GM12878 (cell line): ENCODE results near the gene PLA2G3. TPM values are rescaled to one million over a fixed set of nuclear protein-coding genes. Genes with fewer than 3 reads are reported as not detected.

Experiments
- ATAC-seq: fragments of 200-7000 bp; cut with Tn5 transposase; 3 replicates; pipeline ENCODE4 v1.9.1; 2020; ENCODE audit warnings: mild to moderate bottlenecking, moderate library complexity
- BruUV-seq: library from RNA; stranded (reverse); fragments of 400-500 nt; replicated peaks from 2 replicates; lab custom pipeline; 2021; lab: Mats Ljungman, UMichigan
- CTCF ChIA-PET: fragments of 300-600 bp; sonication (Branson Sonifier 250); formaldehyde crosslinking; extraction: SDS; loops from one replicate; lab custom pipeline; 2021; ENCODE audit warnings: inconsistent platforms; lab: Yijun Ruan, JAX
- POLR2A ChIA-PET: fragments of 350-600 bp; formaldehyde crosslinking; extraction: SDS; loops from one replicate; lab custom pipeline; 2021; ENCODE audit warnings: inconsistent platforms; lab: Charles Lee
- RAD21 ChIA-PET: fragments of 300-600 bp; sonication (Branson Sonifier 250); formaldehyde crosslinking; loops from one replicate; lab custom pipeline; 2023; ENCODE audit warnings: antibody characterized with exemption; ENCODE audit not compliant: unreplicated experiment; lab: Charles Lee
- SMC1A ChIA-PET: fragments of 300-600 bp; sonication (Branson Sonifier 250); formaldehyde crosslinking; loops from one replicate; lab custom pipeline; 2023; ENCODE audit not compliant: unreplicated experiment, uncharacterized antibody; lab: Charles Lee
- DNase-seq: peaks from one replicate; pipeline ENCODE4 v3.0.0-alpha.2; 2011; ENCODE audit warnings: low read depth, low spot score
- FAIRE-seq: peaks from 3 replicates; lab custom pipeline; 2011; peaks lifted over from hg19 to GRCh38; lab: Jason Lieb, UNC
- H2AFZ ChIP-seq: 2 replicates; pipeline ENCODE4 v1.6.0; 2011; ENCODE audit warnings: low read depth, low read length, control low read depth; ENCODE audit not compliant: control insufficient read depth
- H3K27ac ChIP-seq: 2 replicates; pipeline ENCODE4 v1.5.1; 2011; ENCODE audit warnings: control low read depth; ENCODE audit not compliant: control insufficient read depth, insufficient read depth
- H3K27me3 ChIP-seq, 2 experiments: replicated peaks in 1 of 2; 2 replicates each; pipeline versions ENCODE4 v1.6.0 to v1.6.1; 2011; ENCODE audit warnings: low read length in 1 of 2; ENCODE audit not compliant: control insufficient read depth in 2 of 2, insufficient read depth in 2 of 2
- H3K36me3 ChIP-seq, 2 experiments: 2 replicates each; pipeline ENCODE4 v1.5.1; 2011; ENCODE audit warnings: low read length in 1 of 2; ENCODE audit not compliant: control insufficient read depth in 2 of 2, insufficient read depth in 2 of 2
- H3K4me1 ChIP-seq: 2 replicates; pipeline ENCODE4 v1.6.1; 2011; ENCODE audit warnings: mild to moderate bottlenecking, low read length, moderate library complexity, mixed read lengths; ENCODE audit not compliant: control insufficient read depth, insufficient read depth
- H3K4me2 ChIP-seq: 2 replicates; pipeline ENCODE4 v1.6.0; 2011; ENCODE audit warnings: control low read depth; ENCODE audit not compliant: control insufficient read depth, insufficient read depth
- H3K4me3 ChIP-seq: fragments of 200-600 bp; sonication (generic); 2 replicates; pipeline ENCODE4 v1.5.1; 2016
- H3K79me2 ChIP-seq: 2 replicates; pipeline ENCODE4 v1.6.0; 2011; ENCODE audit warnings: low read length; ENCODE audit not compliant: control insufficient read depth, insufficient read depth
- H3K9ac ChIP-seq: 2 replicates; pipeline ENCODE4 v1.8.0; 2011; ENCODE audit warnings: low read length, control low read depth, mixed read lengths; ENCODE audit not compliant: control insufficient read depth, insufficient read depth
- H3K9me3 ChIP-seq: replicated peaks from 3 replicates; pipeline ENCODE4 v1.5.1; 2011; ENCODE audit warnings: mild to moderate bottlenecking, low read length; ENCODE audit not compliant: control insufficient read depth, insufficient read depth
- H4K20me1 ChIP-seq: 2 replicates; pipeline ENCODE4 v1.6.0; 2011; ENCODE audit not compliant: control insufficient read depth, insufficient read depth
- BCL11A ChIP-seq: IDR thresholded peaks from 2 replicates; pipeline ENCODE4 v1.6.1; 2011; ENCODE audit warnings: low read depth, low read length
- CHD2 ChIP-seq: IDR thresholded peaks from 2 replicates; pipeline ENCODE4 v1.6.1; 2011; ENCODE audit warnings: low read depth, low read length, improper control_type of control experiment, borderline replicate concordance
- CTCF ChIP-seq, 3 experiments: IDR thresholded peaks in 2 of 3; conservative IDR thresholded peaks in 1 of 3; 2 replicates each; pipeline ENCODE4 v1.5.1; 2011; ENCODE audit warnings: low read depth in 3 of 3, low read length in 3 of 3, mild to moderate bottlenecking in 3 of 3, control low read depth in 2 of 3, moderate library complexity in 2 of 3, inconsistent platforms in 1 of 3, mixed read lengths in 1 of 3; ENCODE audit not compliant: control insufficient read depth in 2 of 3, insufficient read depth in 1 of 3; ENCODE audit errors: extremely low read depth in 1 of 3
- GATAD2B ChIP-seq: fragments of 450-650 bp; conservative IDR thresholded peaks from 2 replicates; pipeline ENCODE4 v1.6.1; 2017; ENCODE audit warnings: low read depth, mild to moderate bottlenecking, moderate library complexity
- HCFC1 ChIP-seq: fragments of 150-350 bp; IDR thresholded peaks from 2 replicates; pipeline ENCODE4 v1.6.1; 2014; ENCODE audit warnings: low read length
- HSF1 ChIP-seq: fragments of 150-350 bp; IDR thresholded peaks from 2 replicates; pipeline ENCODE4 v1.6.1; 2014; ENCODE audit warnings: mild to moderate bottlenecking, low read depth, low read length
- NFIC ChIP-seq: IDR thresholded peaks from 2 replicates; pipeline ENCODE4 v1.6.1; 2012; ENCODE audit warnings: low read depth, mild to moderate bottlenecking, inconsistent platforms, low read length, moderate library complexity
- REST ChIP-seq: IDR thresholded peaks from 2 replicates; pipeline ENCODE4 v1.6.1; 2012; ENCODE audit warnings: mild to moderate bottlenecking, low read depth, low read length
- SKIL ChIP-seq: fragments of 450-650 bp; IDR thresholded peaks from 2 replicates; pipeline ENCODE4 v1.6.1; 2017; ENCODE audit warnings: mild to moderate bottlenecking, low read depth, inconsistent platforms; ENCODE audit not compliant: poor library complexity, severe bottlenecking
- SP1 ChIP-seq: IDR thresholded peaks from one replicate; pipeline ENCODE4 v1.6.1; 2011; ENCODE audit warnings: low read depth, low read length
- ZZZ3 ChIP-seq: IDR thresholded peaks from 2 replicates; pipeline ENCODE4 v1.6.1; 2011; ENCODE audit warnings: low read depth; ENCODE audit not compliant: control insufficient read depth, insufficient read length
- WGBS: methylation state at CpG from one replicate; pipeline ENCODE4 v1.1.6; 2016; ENCODE audit warnings: low lambda C conversion rate; ENCODE audit not compliant: insufficient replicate concordance, insufficient coverage; ENCODE audit errors: missing lambda C conversion rate; 5-methylcytosine and 5-hydroxymethylcytosine counted together
- in situ Hi-C: fragments of 300-500 bp; cut with MboI; formaldehyde crosslinking; loops from 9 replicates; pipeline ENCODE4 v1.14.3; 2018; ENCODE audit warnings: mixed read lengths
- intact Hi-C: fragments of 100-400 bp; cut with micrococcal nuclease; formaldehyde crosslinking; loops from one replicate; pipeline ENCODE4 v1.14.2; 2022; ENCODE audit not compliant: unreplicated experiment
- polyA plus RNA-seq, 11 experiments: library from polyadenylated mRNA; depleted of rRNA in 4 of 11; unstranded in 6 of 11; stranded (reverse) in 5 of 11; fragments of >200 nt; fragmentation: Nextera tagmentation in 4 of 11; fragmentation: Illumina TruSeq in 1 of 11; extraction: Ambion mirVana in 4 of 11; extraction: Trizol in 1 of 11; gene quantifications; 1 replicate in 1 of 11; 2 replicates in 10 of 11; pipeline versions ENCODE4 v1.2.1 to v1.2.3, GENCODE V29; 2011 to 2016; ENCODE audit warnings: inconsistent platforms in 2 of 11, missing spikeins in 2 of 11, low read depth in 1 of 11
- total RNA-seq, 4 experiments: library from RNA; depleted of rRNA in 3 of 4; stranded (reverse); fragments of >200 nt in 3 of 4; fragmentation: Illumina TruSeq in 1 of 4; extraction: Trizol in 1 of 4; gene quantifications; 2 replicates each; pipeline versions ENCODE4 v1.2.1 to v1.2.3, GENCODE V29; 2013 to 2021

Gene PLA2G3
- total and polyA plus RNA-seq, 10 of the 15 experiments (the other 5 are each of a cell fraction or from before 2014, with no cell fraction given) = 0.04 TPM; not detected in 9

GRCh38 chr22:31087744-31088215, 52.5 kb downstream of the PLA2G3 start (continued):
- no peak for TF ChIP-seq CHD2
- TF ChIP-seq BCL11A = no peak
- TF ChIP-seq GATAD2B = no peak

GRCh38 chr22:31086703-31087330, 53.5 kb downstream of the PLA2G3 start:
- ATAC-seq = no peak
- H2AFZ ChIP-seq = no peak overlapping the region
- no peak overlapping the region for H3K27ac ChIP-seq
- H3K9me3 ChIP-seq = no peaks in the 10 kb centered on the region
- H4K20me1 ChIP-seq = no peaks in the 10 kb centered on the region
- in situ Hi-C loops (no loop called here), intact Hi-C loops (loop anchor here (5.0 to 10.0 kb wide), 3 partner anchors 208 to 452 kb away; partner anchors contain the start of genes PIK3IP1 and SLC35E4)
- FAIRE-seq = no peak
- H3K27me3 ChIP-seq = no peaks in the 10 kb centered on the region
- 81% methylated on average over 8 of the region's 8 CpGs for WGBS
- ChIA-PET CTCF (interaction anchor here (1.5 to 7.9 kb wide), 6 partner anchors 9 to 390 kb away, joined by 3 to 59 read pairs (median 9); no protein-coding TSS in a partner anchor), POLR2A (interaction anchor here (0.5 kb wide), 1 partner anchor 300 kb away, joined by 3 read pairs; no protein-coding TSS in a partner anchor), SMC1A (no interaction called here), RAD21 (interaction anchor here (3.9 kb wide), 1 partner anchor 118 kb away, joined by 22 read pairs; the partner anchor contains the start of genes MORC2 and TUG1)
- no peak overlapping the region for H3K9ac ChIP-seq
- no TSS peak for BruUV-seq
- H3K4me1 ChIP-seq = peaks cover 20% of the 10 kb centered on the region
- no peak overlapping the region for H3K4me2 ChIP-seq
- peaks cover 11% of the 10 kb centered on the region for H3K79me2 ChIP-seq
- H3K4me3 ChIP-seq = no peak overlapping the region
- no peak for DNase-seq
- H3K36me3 ChIP-seq = peaks cover 0 to 8% of the 10 kb centered on the region in 2 experiments; a peak in 2 of 4 replicates
- TF ChIP-seq ZZZ3 = no peak
- TF ChIP-seq SP1 = no peak
- TF ChIP-seq HCFC1 = no peak
- no peak for TF ChIP-seq GATAD2B
- TF ChIP-seq SKIL = no peak
- TF ChIP-seq HSF1 = no peak
- TF ChIP-seq NFIC = no peak
- no peak for TF ChIP-seq REST
- no peak for TF ChIP-seq CTCF (IDR thresholded peaks at IDR 0.05 in 2 of 3, conservative IDR thresholded peaks at IDR 0.05 in 1 of 3; ENCODE audit: control insufficient read depth in 2 of 3, extremely low read depth in 1 of 3, insufficient read depth in 1 of 3, low read depth in 3 of 3, low read length in 3 of 3)
